Renal pelvis (tissue), 4 donors: ENCODE results near the gene CBR3. TPM values are rescaled to one million over a fixed set of nuclear protein-coding genes. Genes with fewer than 3 reads are reported as not detected.

Experiments
- DNase-seq: peaks from one replicate; pipeline ENCODE4 v3.0.0-alpha.2; 2013
- polyA plus RNA-seq, 3 donors: library from polyadenylated mRNA; unstranded; fragments of 120-200 nt; gene quantifications; one replicate each; pipeline ENCODE4 v1.2.1, GENCODE V29; 2013; ENCODE audit not compliant: insufficient read length in 3 of 3

Gene CBR3
- polyA plus RNA-seq, 3 donors: 0.75 to 1.4 (median 0.81) TPM

DNA sequence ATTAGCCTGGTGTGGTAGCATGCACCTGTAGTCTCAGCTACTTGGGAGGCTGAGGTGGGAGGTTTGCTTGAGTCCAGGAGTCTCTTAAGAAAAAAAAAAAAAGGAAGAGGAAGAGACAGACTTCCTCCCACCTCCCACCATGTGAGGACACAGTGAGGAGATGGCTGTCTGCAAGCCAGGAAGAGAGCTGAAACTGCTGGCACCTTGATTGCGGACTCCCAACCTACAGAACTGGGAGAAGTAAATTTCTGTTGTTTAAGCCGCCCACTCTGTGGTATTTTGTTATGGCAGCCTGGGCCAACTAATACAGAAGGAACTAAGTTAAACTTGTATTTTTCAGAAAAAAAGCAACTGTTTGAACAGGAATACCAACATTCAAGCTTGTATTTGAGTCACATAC, 43.5 kb downstream of the CBR3 start:
- no peak for DNase-seq

- no peak for DNase-seq
Measured at GRCh38 chr21:36179145-36179544, 44.3 kb downstream of the CBR3 start.

DNA sequence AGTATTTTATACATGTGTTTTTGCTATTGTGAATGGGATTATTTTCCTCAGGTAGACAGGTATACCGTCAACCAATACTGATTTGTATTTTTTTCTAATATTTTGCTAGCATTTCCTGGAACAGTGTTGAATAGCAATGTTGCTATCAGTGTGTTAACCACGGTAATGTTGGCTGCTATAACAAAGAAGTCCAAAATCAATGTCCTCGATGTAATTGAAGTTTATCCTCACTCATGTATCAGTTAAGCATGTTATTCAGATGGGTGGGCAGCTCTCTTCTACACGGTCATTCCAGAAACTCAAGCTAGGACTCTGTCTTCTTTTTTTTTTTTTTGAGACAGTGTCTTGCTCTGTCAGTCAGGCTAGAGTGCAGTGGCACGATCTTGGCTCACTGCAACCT, 46.1 kb downstream of the CBR3 start:
- DNase-seq: no peak

DNA sequence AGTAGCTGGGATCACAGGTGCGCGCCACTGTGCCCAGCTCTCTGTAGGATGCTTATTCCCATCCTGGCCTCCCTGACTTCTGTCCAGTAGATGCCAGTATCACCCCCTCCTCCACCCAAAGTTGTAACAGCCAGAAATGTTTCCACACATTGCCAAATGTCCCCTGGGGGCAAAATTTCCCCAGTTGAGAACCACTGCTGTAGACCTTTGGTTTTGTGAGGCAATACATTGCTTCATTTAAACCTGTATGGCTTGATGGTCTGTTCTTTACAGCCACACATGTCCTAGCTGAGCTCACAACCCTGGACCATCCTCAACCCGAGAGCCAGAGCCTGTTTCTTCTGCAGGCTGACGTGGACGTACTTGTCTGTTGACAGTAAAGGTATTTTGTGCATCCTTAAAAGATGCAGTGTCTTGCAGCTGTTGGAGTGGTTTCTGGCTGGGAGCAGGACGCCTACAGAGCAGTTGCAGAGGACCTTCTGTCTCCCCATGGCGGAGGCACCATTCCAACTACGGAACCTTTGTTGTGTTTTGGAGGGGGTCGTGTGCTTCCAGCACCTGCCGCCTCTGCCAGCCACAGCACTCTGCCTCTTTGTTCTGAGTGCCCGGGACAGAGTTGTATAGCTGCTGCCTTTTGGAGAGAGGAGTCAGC, 48.4 kb downstream of the CBR3 start:
- no peak for DNase-seq

DNA sequence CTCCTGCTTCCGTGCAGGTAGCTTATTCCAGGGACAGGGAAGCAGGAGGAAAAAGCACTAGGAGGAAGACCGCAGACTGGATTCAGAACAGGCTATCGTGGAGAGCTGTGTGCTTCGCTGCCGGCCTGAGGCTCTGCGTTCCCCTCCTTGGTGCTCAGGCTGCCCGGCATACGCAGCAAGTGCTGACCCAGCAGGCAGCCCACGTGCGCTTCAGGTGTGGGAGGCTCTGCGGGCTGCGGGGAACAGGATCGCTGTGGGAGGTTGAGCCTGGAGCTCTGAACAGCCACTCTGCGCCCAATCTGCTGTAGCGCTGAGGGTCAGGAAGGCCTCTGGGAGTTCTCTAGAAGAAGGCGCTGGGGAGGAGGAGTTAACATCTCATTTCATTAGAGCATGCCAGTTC, 49.7 kb downstream of the CBR3 start:
- DNase-seq: no peak

- DNase-seq: no peak
Measured at GRCh38 chr21:36185523-36185922, 50.6 kb downstream of the CBR3 start.

- DNase-seq: no peak
Measured at GRCh38 chr21:36186081-36186480, 51.2 kb downstream of the CBR3 start.

DNA sequence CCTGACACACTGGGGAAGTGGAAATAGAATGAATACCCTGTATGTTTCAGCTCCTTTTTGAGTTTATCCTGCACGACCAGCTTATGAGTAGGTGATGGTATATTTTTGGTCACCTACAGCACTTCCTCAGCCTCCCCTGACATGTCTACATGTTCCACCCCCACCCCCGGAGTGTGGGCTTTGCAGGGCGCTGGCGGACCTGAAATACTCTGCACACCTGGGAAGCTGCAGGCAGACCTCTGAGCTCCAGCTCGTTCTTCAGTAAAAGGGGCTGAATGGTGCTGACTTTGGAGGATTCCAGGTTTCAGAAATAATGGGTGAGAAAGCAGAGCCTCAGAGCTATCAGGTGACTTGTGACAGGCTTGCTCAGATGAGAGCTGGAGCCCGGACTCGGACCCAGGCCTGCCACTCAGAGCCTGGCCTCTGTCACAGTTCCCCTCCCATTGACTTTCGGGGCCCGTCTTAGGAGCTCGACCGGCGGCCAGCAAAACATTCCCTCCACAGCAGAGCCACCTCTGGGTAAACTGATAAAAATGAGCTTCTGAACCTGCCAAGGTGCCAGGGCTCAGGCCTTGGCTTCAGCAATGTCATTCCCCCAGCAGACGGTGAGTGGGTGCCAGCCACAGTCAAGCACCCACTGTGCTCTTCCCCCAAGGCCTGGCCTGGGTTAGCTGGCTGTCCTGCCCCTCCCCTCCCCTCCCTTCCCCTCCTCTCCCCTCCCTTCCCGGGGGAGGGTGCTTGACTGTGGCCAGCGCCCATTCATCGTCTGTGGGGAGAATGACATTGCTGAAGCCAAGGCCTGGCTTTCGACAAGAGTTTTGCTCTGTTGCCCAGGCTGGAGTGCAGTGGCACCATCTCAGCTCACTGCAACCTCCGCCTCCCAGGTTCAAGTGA, 51.9 kb downstream of the CBR3 start:
- DNase-seq: no peak

DNA sequence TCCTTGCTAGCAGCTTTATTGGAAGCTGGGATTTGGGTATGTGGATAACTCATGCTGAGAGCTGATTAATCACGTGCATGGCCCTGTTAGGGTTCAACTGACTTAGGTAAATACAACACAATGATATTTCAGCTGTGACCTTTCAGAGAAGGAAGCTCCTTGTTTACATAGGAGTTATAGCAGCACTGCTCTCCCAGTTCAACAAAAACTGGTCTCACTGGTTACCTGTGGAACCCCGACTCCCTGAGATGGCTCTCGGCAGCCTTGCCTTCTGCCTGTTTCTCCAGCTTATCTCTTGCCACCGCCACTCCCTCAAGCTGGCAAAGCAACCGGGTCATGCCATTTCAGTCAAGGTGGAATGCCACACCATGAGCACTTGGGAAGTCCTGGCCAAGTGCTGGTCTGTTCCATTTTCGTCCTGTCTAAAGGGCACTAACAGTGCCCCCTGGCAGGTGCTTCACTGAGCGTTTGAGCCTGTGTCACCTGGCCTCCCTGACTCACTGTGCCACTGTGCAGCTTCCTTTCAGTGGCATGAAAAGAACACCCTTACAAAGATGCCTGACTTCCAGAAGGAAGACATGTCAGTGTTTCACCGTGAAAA, 53.3 kb downstream of the CBR3 start:
- DNase-seq: no peak

- no peak for DNase-seq
Measured at GRCh38 chr21:36188937-36189336, 54.1 kb downstream of the CBR3 start.

- DNase-seq: no peak
Measured at GRCh38 chr21:36190736-36191135, 55.9 kb downstream of the CBR3 start.

DNA sequence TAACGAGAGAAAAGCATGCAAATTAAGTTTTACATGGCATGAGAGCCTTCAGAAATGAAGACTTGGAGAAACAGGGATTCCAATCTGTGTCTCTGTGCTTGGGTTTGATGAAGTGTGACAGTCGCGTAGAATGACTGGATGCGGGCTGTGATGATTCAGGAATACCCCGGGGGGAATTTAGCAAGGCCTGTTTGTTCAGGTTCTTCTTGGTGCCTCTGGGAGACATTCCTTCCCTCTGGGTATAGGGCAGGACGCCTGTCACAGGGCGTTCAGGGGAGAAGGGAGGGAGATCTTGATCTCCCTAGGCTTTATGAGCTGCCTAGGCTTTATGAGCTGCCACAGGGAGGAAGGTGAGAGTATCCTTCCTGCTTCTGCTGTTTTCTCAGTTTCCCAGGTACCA, 58.3 kb downstream of the CBR3 start:
- no peak for DNase-seq

- no peak for DNase-seq
Measured at GRCh38 chr21:36194024-36194423, 59.1 kb downstream of the CBR3 start.

- DNase-seq: no peak
Measured at GRCh38 chr21:36195613-36196012, 60.7 kb downstream of the CBR3 start.

Other genes with a start within 250 kb of the CBR3 start
- gene SETD4, start 74.6 kb upstream of the CBR3 start, polyA plus RNA-seq: 10 to 100 TPM; 24.2 to 46.6 (median 43.9) TPM
- gene CBR1, start 65.1 kb upstream of the CBR3 start, polyA plus RNA-seq: 10 to 100 TPM; 45.7 to 75.5 (median 70.4) TPM
- gene DOP1B, start 21.7 kb downstream of the CBR3 start, polyA plus RNA-seq: 1 to 10 TPM; 4.7 to 6.9 (median 6.5) TPM
- gene MORC3, start 185.1 kb downstream of the CBR3 start, polyA plus RNA-seq: 10 to 100 TPM; 33.6 to 46.7 (median 37.7) TPM